Stomach (tissue), 4 donors: Measurements from ENCODE around the gene CBX2.

ENCODE experiments used
- EP300 ChIP-seq: sonication (generic); formaldehyde crosslinking; IDR thresholded peaks from one replicate; pipeline ENCODE4 v1.6.1; 2017; ENCODE audit warnings: antibody characterized with exemption
- POLR2A ChIP-seq, 4 donors: fragments of 450-650 bp; IDR thresholded peaks; one replicate each; pipeline ENCODE4 v1.6.1; 2016; ENCODE audit warnings: antibody characterized with exemption in 4 of 4, control low read depth in 2 of 4, mild to moderate bottlenecking in 1 of 4, moderate library complexity in 1 of 4
- TF ChIP-seq, protein P1 (sequence below), 7 experiments: fragments of 450-650 bp in 4 of 7; fragments of 200-600 bp in 3 of 7; sonication (generic) in 3 of 7; IDR thresholded peaks; one replicate each; pipeline ENCODE4 v1.5.1; 2016 to 2019; ENCODE audit warnings: antibody characterized with exemption in 7 of 7, control low read depth in 2 of 7, mild to moderate bottlenecking in 1 of 7

DNA sequence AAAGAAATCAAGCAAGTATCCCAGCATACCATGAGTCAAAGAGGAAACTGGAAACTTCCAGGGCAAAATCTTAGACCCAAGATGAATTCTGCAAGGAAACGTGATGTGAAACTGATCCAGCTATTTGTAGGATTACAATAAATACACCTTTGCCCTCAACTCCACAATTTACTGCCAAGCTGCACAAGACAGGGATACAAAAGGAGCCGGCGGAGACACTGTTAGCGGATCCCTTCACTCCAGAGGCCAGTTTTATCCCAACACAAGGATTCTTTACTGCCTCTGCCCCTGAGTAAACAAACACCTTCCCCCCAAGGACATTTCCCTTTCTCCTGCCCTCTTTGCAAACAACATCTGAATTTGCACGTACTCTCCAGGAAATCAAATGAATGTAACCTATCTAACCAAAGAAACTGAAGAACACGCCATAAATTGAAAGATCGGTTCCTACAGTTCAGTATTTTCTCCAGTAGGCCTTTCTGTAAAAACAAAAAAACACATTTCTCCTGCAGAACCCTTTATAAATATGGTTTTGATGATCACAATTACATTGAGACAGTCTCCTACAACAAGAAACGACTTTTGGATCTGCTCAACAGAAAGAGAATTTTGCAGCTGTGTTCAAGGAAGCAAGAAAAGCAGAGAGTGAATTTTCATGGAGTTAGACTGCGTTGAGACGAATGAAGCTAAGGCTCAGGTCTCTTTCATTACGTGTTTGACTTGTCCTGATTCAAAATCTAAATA lies 1.4 kb upstream of the CBX2 start:
- TF ChIP-seq POLR2A (IDR thresholded peaks at IDR 0.05) (no peak), EP300 (no peak)
- TF ChIP-seq, protein P1, sequence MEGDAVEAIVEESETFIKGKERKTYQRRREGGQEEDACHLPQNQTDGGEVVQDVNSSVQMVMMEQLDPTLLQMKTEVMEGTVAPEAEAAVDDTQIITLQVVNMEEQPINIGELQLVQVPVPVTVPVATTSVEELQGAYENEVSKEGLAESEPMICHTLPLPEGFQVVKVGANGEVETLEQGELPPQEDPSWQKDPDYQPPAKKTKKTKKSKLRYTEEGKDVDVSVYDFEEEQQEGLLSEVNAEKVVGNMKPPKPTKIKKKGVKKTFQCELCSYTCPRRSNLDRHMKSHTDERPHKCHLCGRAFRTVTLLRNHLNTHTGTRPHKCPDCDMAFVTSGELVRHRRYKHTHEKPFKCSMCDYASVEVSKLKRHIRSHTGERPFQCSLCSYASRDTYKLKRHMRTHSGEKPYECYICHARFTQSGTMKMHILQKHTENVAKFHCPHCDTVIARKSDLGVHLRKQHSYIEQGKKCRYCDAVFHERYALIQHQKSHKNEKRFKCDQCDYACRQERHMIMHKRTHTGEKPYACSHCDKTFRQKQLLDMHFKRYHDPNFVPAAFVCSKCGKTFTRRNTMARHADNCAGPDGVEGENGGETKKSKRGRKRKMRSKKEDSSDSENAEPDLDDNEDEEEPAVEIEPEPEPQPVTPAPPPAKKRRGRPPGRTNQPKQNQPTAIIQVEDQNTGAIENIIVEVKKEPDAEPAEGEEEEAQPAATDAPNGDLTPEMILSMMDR (IDR thresholded peaks at IDR 0.05): no peak
